Measurements from ENCODE around the gene MED27.
"Not testable (repeated sequence)": the region's sequence is repeated elsewhere in the genome, so short reads cannot be mapped to it uniquely, and the experiment has no call there.

The MED27 gene

DNA sequence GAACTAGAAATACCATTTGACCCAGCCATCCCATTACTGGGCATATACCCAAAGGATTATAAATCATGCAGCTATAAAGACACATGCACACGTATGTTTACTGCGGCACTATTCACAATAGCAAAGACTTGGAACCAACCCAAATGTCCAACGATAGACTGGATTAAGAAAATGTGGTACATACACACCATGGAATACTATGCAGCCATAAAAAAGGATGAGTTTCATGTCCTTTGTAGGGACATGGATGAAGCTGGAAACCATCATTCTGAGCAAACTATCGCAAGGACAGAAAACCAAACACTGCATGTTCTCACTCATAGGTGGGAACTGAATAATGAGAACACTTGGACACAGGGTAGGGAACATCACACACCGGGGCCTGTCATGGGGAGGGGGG, 158.0 kb downstream of the MED27 start:
- not testable (repeated sequence) for H3K36me3 ChIP-seq (ENCODE audit: insufficient read depth, low read length); H3K4me1 ChIP-seq (ENCODE audit: insufficient read depth, low read length); H3K9me3 ChIP-seq (ENCODE audit: low read length); H3K4me3 ChIP-seq (ENCODE audit: low read depth in 1 of 2, low read length in 2 of 2); H3K27me3 ChIP-seq (ENCODE audit: control insufficient read depth in 1 of 2, insufficient read depth in 2 of 2, low read length in 2 of 2); H3K27ac ChIP-seq (ENCODE audit: low read depth, low read length); H3K9ac ChIP-seq (ENCODE audit: low read length)

GRCh38 chr9:131919216-131919615, 160.5 kb downstream of the MED27 start:
- Histone ChIP-seq H3K36me3 (ENCODE audit: insufficient read depth, low read length) (no peaks in the 10 kb centered on the region), H3K4me3 (ENCODE audit: low read depth in 1 of 2, low read length in 2 of 2) (no peak overlapping the region), H3K4me1 (ENCODE audit: insufficient read depth, low read length) (no peaks in the 10 kb centered on the region), H3K27ac (ENCODE audit: low read depth, low read length) (no peak overlapping the region), H3K9me3 (ENCODE audit: low read length) (no peaks in the 10 kb centered on the region), H3K9ac (ENCODE audit: low read length) (no peak overlapping the region), H3K27me3 (ENCODE audit: control insufficient read depth in 1 of 2, insufficient read depth in 2 of 2, low read length in 2 of 2) (no peaks in the 10 kb centered on the region)

DNA sequence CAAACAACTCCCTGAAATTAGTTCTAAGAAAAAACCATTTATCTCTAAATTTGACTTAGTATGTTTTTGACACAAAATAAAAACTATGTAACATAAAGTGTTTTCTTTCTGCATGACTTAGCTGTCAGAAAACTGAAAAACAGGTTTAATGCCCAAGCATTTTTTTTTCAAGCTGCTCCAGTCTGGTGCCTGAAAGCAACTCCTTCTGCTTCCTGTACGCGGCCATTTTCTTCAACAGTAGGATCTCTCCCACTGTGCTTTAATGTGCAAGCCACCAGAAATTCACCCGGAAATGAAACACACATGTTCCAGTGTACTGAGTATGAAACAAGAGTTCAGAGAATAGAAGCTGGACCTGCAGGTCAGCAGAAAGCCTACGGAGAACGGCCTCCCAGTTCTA, 161.2 kb downstream of the MED27 start:
- Histone ChIP-seq H3K4me1 (ENCODE audit: insufficient read depth, low read length) (no peaks in the 10 kb centered on the region), H3K9ac (ENCODE audit: low read length) (no peak overlapping the region), H3K9me3 (ENCODE audit: low read length) (no peaks in the 10 kb centered on the region), H3K27me3 (ENCODE audit: control insufficient read depth in 1 of 2, insufficient read depth in 2 of 2, low read length in 2 of 2) (no peaks in the 10 kb centered on the region), H3K27ac (ENCODE audit: low read depth, low read length) (no peak overlapping the region), H3K36me3 (ENCODE audit: insufficient read depth, low read length) (no peaks in the 10 kb centered on the region), H3K4me3 (ENCODE audit: low read depth in 1 of 2, low read length in 2 of 2) (no peak overlapping the region)

GRCh38 chr9:131917009-131917408, 162.7 kb downstream of the MED27 start:
- no peak overlapping the region for H3K4me3 ChIP-seq (ENCODE audit: low read depth in 1 of 2, low read length in 2 of 2)
- no peaks in the 10 kb centered on the region for H3K36me3 ChIP-seq (ENCODE audit: insufficient read depth, low read length)
- no peak overlapping the region for H3K9ac ChIP-seq (ENCODE audit: low read length)
- H3K27ac ChIP-seq (ENCODE audit: low read depth, low read length): no peak overlapping the region
- no peaks in the 10 kb centered on the region for H3K27me3 ChIP-seq (ENCODE audit: control insufficient read depth in 1 of 2, insufficient read depth in 2 of 2, low read length in 2 of 2)
- H3K9me3 ChIP-seq (ENCODE audit: low read length): no peaks in the 10 kb centered on the region
- H3K4me1 ChIP-seq (ENCODE audit: insufficient read depth, low read length): no peaks in the 10 kb centered on the region

DNA sequence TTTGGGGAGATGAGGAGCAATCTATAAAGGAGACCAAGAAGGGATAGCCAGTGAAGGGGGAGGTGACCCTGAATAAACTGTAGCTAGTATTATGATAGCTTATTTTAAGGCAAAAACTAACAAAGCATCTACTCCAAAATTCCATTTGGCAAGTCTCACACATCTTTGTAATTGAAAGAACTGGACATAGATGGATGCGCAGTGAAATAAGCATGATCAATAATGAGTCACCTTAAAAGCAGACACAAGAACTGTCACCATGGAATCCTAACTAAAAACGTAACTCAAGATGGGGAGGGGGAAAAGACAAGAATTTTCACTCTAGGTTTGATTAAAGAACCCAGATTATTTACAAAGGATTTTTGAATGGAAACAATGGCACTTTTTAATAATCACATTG, 164.5 kb downstream of the MED27 start:
- Histone ChIP-seq H3K27me3 (ENCODE audit: control insufficient read depth in 1 of 2, insufficient read depth in 2 of 2, low read length in 2 of 2) (no peaks in the 10 kb centered on the region), H3K4me3 (ENCODE audit: low read depth in 1 of 2, low read length in 2 of 2) (no peak overlapping the region), H3K9me3 (ENCODE audit: low read length) (no peaks in the 10 kb centered on the region), H3K4me1 (ENCODE audit: insufficient read depth, low read length) (no peaks in the 10 kb centered on the region), H3K36me3 (ENCODE audit: insufficient read depth, low read length) (no peaks in the 10 kb centered on the region), H3K9ac (ENCODE audit: low read length) (no peak overlapping the region), H3K27ac (ENCODE audit: low read depth, low read length) (no peak overlapping the region)

DNA sequence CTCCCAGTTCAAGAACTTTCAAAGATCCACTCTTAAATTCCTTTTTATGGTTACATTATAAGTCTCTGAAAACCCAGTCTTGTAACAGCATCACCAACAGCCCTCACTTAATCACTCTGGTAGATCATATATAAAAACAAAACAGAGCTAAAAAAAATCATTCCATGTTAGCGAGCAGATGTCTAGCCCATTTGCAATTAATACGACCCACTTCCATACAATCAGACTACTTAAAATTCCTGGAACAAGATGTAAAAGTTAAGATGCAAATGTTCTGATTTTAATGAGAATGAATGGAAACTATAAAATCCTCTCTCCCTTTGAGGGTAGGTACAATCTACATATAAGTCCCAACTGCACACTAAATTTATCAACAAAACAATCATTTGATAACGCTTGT, 167.0 kb downstream of the MED27 start:
- Histone ChIP-seq H3K27me3 (ENCODE audit: control insufficient read depth in 1 of 2, insufficient read depth in 2 of 2, low read length in 2 of 2) (no peaks in the 10 kb centered on the region), H3K36me3 (ENCODE audit: insufficient read depth, low read length) (no peaks in the 10 kb centered on the region), H3K4me1 (ENCODE audit: insufficient read depth, low read length) (no peaks in the 10 kb centered on the region), H3K4me3 (ENCODE audit: low read depth in 1 of 2, low read length in 2 of 2) (no peak overlapping the region), H3K27ac (ENCODE audit: low read depth, low read length) (no peak overlapping the region), H3K9me3 (ENCODE audit: low read length) (no peaks in the 10 kb centered on the region), H3K9ac (ENCODE audit: low read length) (no peak overlapping the region)

- H3K9ac ChIP-seq (ENCODE audit: low read length): no peak overlapping the region
- H3K9me3 ChIP-seq (ENCODE audit: low read length): no peaks in the 10 kb centered on the region
- no peak overlapping the region for H3K27ac ChIP-seq (ENCODE audit: low read depth, low read length)
- no peaks in the 10 kb centered on the region for H3K27me3 ChIP-seq (ENCODE audit: control insufficient read depth in 1 of 2, insufficient read depth in 2 of 2, low read length in 2 of 2)
- H3K4me1 ChIP-seq (ENCODE audit: insufficient read depth, low read length): no peaks in the 10 kb centered on the region
- no peak overlapping the region for H3K4me3 ChIP-seq (ENCODE audit: low read depth in 1 of 2, low read length in 2 of 2)
- no peaks in the 10 kb centered on the region for H3K36me3 ChIP-seq (ENCODE audit: insufficient read depth, low read length)
Measured at GRCh38 chr9:131912069-131912468, 167.6 kb downstream of the MED27 start.

DNA sequence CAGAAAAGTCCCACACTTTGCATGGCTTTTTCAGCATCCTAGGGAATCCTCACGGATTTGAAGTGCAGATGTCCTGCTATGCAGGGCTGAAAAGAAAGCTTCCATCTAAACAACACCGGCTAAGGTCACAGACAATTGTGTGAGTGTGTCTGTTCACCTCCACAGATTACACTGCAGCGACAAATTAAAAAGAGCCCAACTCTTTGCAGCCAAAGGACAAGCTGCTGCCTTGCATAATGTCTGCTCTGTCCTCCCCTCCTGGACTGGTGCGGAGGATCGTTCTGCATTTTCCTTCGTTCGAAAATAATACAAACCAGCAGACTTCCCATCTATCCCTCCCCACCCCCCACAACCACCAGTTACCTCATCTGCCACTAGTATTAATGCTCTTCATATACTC, 169.1 kb downstream of the MED27 start:
- Histone ChIP-seq H3K9me3 (ENCODE audit: low read length) (no peaks in the 10 kb centered on the region), H3K4me3 (ENCODE audit: low read depth in 1 of 2, low read length in 2 of 2) (no peak overlapping the region), H3K36me3 (ENCODE audit: insufficient read depth, low read length) (no peaks in the 10 kb centered on the region), H3K27me3 (ENCODE audit: control insufficient read depth in 1 of 2, insufficient read depth in 2 of 2, low read length in 2 of 2) (no peaks in the 10 kb centered on the region), H3K4me1 (ENCODE audit: insufficient read depth, low read length) (no peaks in the 10 kb centered on the region), H3K9ac (ENCODE audit: low read length) (no peak overlapping the region), H3K27ac (ENCODE audit: low read depth, low read length) (no peak overlapping the region)

DNA sequence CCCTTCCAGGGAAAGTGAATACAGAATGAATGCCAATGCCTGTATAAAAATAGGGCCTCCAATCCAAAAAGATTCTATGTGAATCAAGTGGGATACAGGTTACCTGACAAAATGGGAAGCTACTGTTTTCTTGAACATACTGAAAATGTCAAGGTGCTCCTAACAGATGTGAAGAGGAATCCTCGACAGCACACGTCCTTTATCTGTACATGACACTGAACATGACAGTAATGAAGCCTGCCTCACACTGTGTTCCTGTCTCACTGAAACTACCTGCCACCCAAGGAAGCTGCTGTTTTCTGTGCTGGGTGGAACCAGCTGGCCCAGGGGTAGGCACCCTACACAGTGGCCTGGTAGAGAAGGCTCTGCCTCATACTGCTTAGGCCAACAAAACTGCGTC, 174.5 kb downstream of the MED27 start:
- Histone ChIP-seq H3K4me1 (ENCODE audit: insufficient read depth, low read length) (no peaks in the 10 kb centered on the region), H3K4me3 (ENCODE audit: low read depth in 1 of 2, low read length in 2 of 2) (no peak overlapping the region), H3K27ac (ENCODE audit: low read depth, low read length) (no peak overlapping the region), H3K27me3 (ENCODE audit: control insufficient read depth in 1 of 2, insufficient read depth in 2 of 2, low read length in 2 of 2) (no peaks in the 10 kb centered on the region), H3K9ac (ENCODE audit: low read length) (no peak overlapping the region), H3K9me3 (ENCODE audit: low read length) (no peaks in the 10 kb centered on the region), H3K36me3 (ENCODE audit: insufficient read depth, low read length) (no peaks in the 10 kb centered on the region)

DNA sequence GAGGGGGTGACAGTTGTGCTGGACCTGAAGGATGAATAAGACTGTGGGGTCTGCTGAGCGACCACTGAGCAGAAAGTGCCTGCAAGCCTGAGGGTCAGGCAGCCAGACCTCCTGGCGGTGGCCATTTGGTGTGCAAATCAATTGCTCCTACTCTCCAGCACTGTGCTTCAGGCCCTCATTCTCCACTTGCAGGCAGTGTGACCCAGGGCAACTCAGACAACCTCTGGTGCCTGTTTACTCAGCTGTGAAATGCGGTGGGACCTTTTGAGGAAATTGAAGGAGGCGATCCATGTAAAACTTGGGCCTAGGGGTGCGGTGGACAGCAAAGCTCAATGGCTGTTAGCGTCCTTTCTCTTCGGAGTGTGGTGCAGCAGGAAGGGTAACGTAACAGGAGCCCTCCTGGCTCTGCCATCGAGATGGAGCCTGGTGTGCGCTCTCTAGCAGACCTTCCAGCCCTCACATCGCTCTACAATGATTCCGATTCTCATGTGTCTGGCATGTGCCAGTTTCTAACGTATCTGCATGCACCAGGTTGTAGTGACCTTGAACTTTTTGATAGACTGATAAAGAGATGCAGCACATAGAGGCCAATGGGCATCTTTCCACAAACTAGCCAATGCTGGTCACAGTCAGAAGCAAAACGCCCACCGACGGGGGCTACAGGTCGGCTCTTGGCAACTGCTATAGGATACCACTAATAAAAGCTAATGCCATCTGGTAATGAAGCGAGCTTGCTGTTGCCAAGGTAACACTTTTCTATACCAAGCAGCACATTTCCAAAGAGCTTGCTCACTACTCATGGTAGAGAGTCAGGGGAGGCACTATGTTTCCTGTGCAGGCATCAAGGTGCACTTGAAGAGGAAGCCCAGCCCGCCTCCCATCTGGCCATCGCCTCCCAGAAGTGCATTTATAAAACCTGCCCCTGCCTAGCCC, 180.1 kb downstream of the MED27 start:
- no peak overlapping the region for H3K4me3 ChIP-seq (ENCODE audit: low read depth in 1 of 2, low read length in 2 of 2)
- no peak overlapping the region for H3K27ac ChIP-seq (ENCODE audit: low read depth, low read length)
- H3K36me3 ChIP-seq (ENCODE audit: insufficient read depth, low read length): no peaks in the 10 kb centered on the region
- no peaks in the 10 kb centered on the region for H3K4me1 ChIP-seq (ENCODE audit: insufficient read depth, low read length)
- H3K27me3 ChIP-seq (ENCODE audit: control insufficient read depth in 1 of 2, insufficient read depth in 2 of 2, low read length in 2 of 2): no peaks in the 10 kb centered on the region
- no peak overlapping the region for H3K9ac ChIP-seq (ENCODE audit: low read length)
- no peaks in the 10 kb centered on the region for H3K9me3 ChIP-seq (ENCODE audit: low read length)

DNA sequence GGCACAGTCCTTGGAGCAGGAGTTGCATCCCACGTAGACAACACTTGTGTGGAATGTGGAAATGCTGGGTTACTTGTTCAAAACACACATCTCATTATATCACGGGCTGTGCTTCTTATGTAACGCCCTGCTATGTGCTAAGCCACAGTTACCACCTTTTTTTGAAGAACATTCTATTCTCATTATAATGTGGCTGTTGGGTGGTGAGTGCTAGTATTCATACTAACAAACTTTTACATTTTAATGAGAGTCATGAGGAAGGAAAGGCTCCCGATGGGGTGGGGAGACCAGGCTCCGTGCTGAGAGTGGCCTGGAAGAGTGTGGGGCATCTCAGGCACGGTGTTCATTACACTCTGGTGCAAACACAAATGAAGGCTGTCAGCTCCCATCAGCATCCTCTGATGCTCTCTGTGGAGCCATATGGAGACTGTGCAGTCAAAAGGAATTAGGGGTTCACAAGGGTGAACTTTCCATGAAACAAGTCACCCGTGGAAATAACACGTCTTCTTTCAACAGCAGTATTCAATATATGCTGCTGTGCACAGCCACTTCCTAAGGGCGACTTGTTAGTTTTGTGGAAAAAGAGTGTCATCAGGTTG, 186.7 kb downstream of the MED27 start:
- no peak overlapping the region for H3K4me3 ChIP-seq (ENCODE audit: low read depth in 1 of 2, low read length in 2 of 2)
- no peaks in the 10 kb centered on the region for H3K4me1 ChIP-seq (ENCODE audit: insufficient read depth, low read length)

More for the DNA sequence above, 186.7 kb downstream of the MED27 start:
- no peak overlapping the region for H3K9ac ChIP-seq (ENCODE audit: low read length)
- H3K27me3 ChIP-seq (ENCODE audit: control insufficient read depth in 1 of 2, insufficient read depth in 2 of 2, low read length in 2 of 2): no peaks in the 10 kb centered on the region
- no peaks in the 10 kb centered on the region for H3K9me3 ChIP-seq (ENCODE audit: low read length)
- H3K27ac ChIP-seq (ENCODE audit: low read depth, low read length): no peak overlapping the region
- H3K36me3 ChIP-seq (ENCODE audit: insufficient read depth, low read length): no peaks in the 10 kb centered on the region

Data from muscle layer of colon (tissue), 2 donors.